K562 (cell line): ENCODE results near the gene CHD5. TPM values are rescaled to one million over a fixed set of nuclear protein-coding genes. Genes with fewer than 3 reads are reported as not detected.

Source experiments
- ATAC-seq: fragments of 200-7000 bp; cut with Tn5 transposase; 3 replicates; pipeline ENCODE4 v1.9.1; 2020; ENCODE audit warnings: moderate library complexity
- BruUV-seq: library from RNA; stranded (reverse); fragments of 400-500 nt; replicated peaks from 2 replicates; lab custom pipeline; 2021; lab: Mats Ljungman, UMichigan
- CTCF ChIA-PET: fragments of 300-600 bp; formaldehyde crosslinking; extraction: SDS; loops from one replicate; lab custom pipeline; 2021; ENCODE audit warnings: low intra/inter-chr PET ratio; lab: Yijun Ruan, JAX
- POLR2A ChIA-PET: fragments of 300-600, 350-650 bp; sonication (Branson Sonifier 250); formaldehyde crosslinking; extraction: SDS; loops from one replicate; lab custom pipeline; 2021; ENCODE audit warnings: antibody characterized with exemption, inconsistent platforms; lab: Yijun Ruan, JAX
- DNase-seq, 4 experiments: peaks; one replicate each; pipeline versions ENCODE4 v3.0.0 to v3.0.0-alpha.2; 2011 to 2018; ENCODE audit warnings: low spot score in 3 of 4, mixed read lengths in 3 of 4; ENCODE audit errors: extremely low read depth in 1 of 4
- FAIRE-seq: peaks from 2 replicates; lab custom pipeline; 2011; peaks lifted over from hg19 to GRCh38; lab: Jason Lieb, UNC
- H2AFZ ChIP-seq: 2 replicates; pipeline ENCODE4 v1.6.0; 2011; ENCODE audit warnings: low read depth, low read length, control low read depth, inconsistent platforms
- H3K27ac ChIP-seq: fragments of 200-600 bp; 3 replicates; pipeline ENCODE4 v1.8.0; 2011; ENCODE audit warnings: low read depth, mild to moderate bottlenecking, control low read depth, inconsistent platforms, low read length, moderate library complexity, mixed read lengths; ENCODE audit errors: extremely low read depth
- H3K27me3 ChIP-seq, 2 experiments: fragments of 300-600 bp in 1 of 2; 2 replicates in 1 of 2; 3 replicates in 1 of 2; pipeline versions ENCODE4 v1.6.0 to v1.8.0; 2011; ENCODE audit warnings: inconsistent platforms in 2 of 2, low read length in 2 of 2, mild to moderate bottlenecking in 1 of 2, mixed read lengths in 1 of 2, moderate library complexity in 1 of 2; ENCODE audit not compliant: control insufficient read depth in 2 of 2, insufficient read depth in 2 of 2
- H3K36me3 ChIP-seq: fragments of 300-600 bp; 3 replicates; pipeline ENCODE4 v1.8.0; 2011; ENCODE audit warnings: mild to moderate bottlenecking, low read length, inconsistent platforms; ENCODE audit not compliant: control insufficient read depth, insufficient read depth
- H3K4me1 ChIP-seq, 2 experiments: fragments of 200-600 bp in 1 of 2; replicated peaks in 1 of 2; 2 replicates in 1 of 2; 3 replicates in 1 of 2; pipeline versions ENCODE4 v1.5.1 to v1.8.0; 2011; ENCODE audit warnings: inconsistent platforms in 2 of 2, low read length in 2 of 2, mild to moderate bottlenecking in 1 of 2, mixed read lengths in 1 of 2, moderate library complexity in 1 of 2; ENCODE audit not compliant: control insufficient read depth in 2 of 2, insufficient read depth in 2 of 2
- H3K4me2 ChIP-seq: 2 replicates; pipeline ENCODE4 v1.6.1; 2011; ENCODE audit warnings: low read length, control low read depth, inconsistent platforms, mixed read lengths; ENCODE audit not compliant: insufficient read depth
- H3K4me3 ChIP-seq: fragments of 200-600 bp; sonication (generic), shearing (Covaris generic); 2 replicates; pipeline ENCODE4 v1.5.1; 2016; ENCODE audit warnings: control low read depth, inconsistent platforms
- H3K79me2 ChIP-seq: fragments of 200-600 bp; 3 replicates; pipeline ENCODE4 v1.8.0; 2011; ENCODE audit warnings: low read length, inconsistent platforms; ENCODE audit not compliant: control insufficient read depth, insufficient read depth
- H3K9ac ChIP-seq, 2 experiments: 2 replicates each; pipeline versions ENCODE4 v1.6.0 to v1.6.1; 2011; ENCODE audit warnings: low read depth in 2 of 2, low read length in 2 of 2, control low read depth in 1 of 2, inconsistent platforms in 1 of 2, mild to moderate bottlenecking in 1 of 2, mixed read lengths in 1 of 2; ENCODE audit not compliant: insufficient read depth in 1 of 2
- H3K9me1 ChIP-seq: one replicate; pipeline ENCODE4 v1.6.0; 2011; ENCODE audit warnings: inconsistent platforms, mild to moderate bottlenecking, low read length, moderate library complexity; ENCODE audit not compliant: control insufficient read depth, insufficient read depth
- H3K9me3 ChIP-seq: replicated peaks from 2 replicates; pipeline ENCODE4 v1.5.1; 2011; ENCODE audit warnings: low read depth, low read length, inconsistent platforms; ENCODE audit not compliant: control insufficient read depth, insufficient read depth
- H4K20me1 ChIP-seq: replicated peaks from 2 replicates; pipeline ENCODE4 v1.6.1; 2011; ENCODE audit warnings: low read length, inconsistent platforms, mixed read lengths; ENCODE audit not compliant: control insufficient read depth, insufficient read depth
- ARNT ChIP-seq, 2 experiments: fragments of 450-650 bp; IDR thresholded peaks; 2 replicates each; pipeline ENCODE4 v1.6.1; 2016; ENCODE audit warnings: mild to moderate bottlenecking in 1 of 2
- CCNT2 ChIP-seq: IDR thresholded peaks from 2 replicates; pipeline ENCODE4 v1.6.1; 2011; ENCODE audit warnings: borderline replicate concordance, low read depth, mild to moderate bottlenecking, moderate library complexity, mixed read lengths, low read length; ENCODE audit not compliant: insufficient read length; ENCODE audit errors: extremely low read depth
- ETV1 ChIP-seq: fragments of 450-650 bp; conservative IDR thresholded peaks from 2 replicates; pipeline ENCODE4 v1.6.1; 2016; ENCODE audit warnings: missing genetic modification characterization, control low read depth, low read depth, missing compliant biosample characterization
- HLTF ChIP-seq: fragments of 450-650 bp; IDR thresholded peaks from 2 replicates; pipeline ENCODE4 v1.6.1; 2016
- KLF6 ChIP-seq: fragments of 250-450 bp; sonication (Bioruptor Pico); IDR thresholded peaks from 2 replicates; pipeline ENCODE4 v1.4.0; 2020; ENCODE audit warnings: mild to moderate bottlenecking, moderate library complexity, borderline replicate concordance
- MAFG ChIP-seq: fragments of 450-650 bp; conservative IDR thresholded peaks from 2 replicates; pipeline ENCODE4 v1.6.1; 2016; ENCODE audit warnings: missing genetic modification characterization, missing compliant biosample characterization
- POLR2AphosphoS5 ChIP-seq: IDR thresholded peaks from 2 replicates; pipeline ENCODE4 v1.6.1; 2011; ENCODE audit warnings: mild to moderate bottlenecking, low read depth, low read length, moderate library complexity; ENCODE audit not compliant: control insufficient read depth, insufficient read depth
- SLC30A9 ChIP-seq: fragments of 250-450 bp; sonication (Bioruptor Pico); IDR thresholded peaks from 2 replicates; pipeline ENCODE4 v1.8.0; 2022; ENCODE audit warnings: mild to moderate bottlenecking, moderate library complexity
- ZNF77 ChIP-seq: fragments of 250-450 bp; sonication (Bioruptor Pico); IDR thresholded peaks from 2 replicates; pipeline ENCODE4 v1.5.0; 2020
- WGBS: fragments of 100-300 bp; shearing (Covaris generic); methylation state at CpG from one replicate; pipeline ENCODE4 v1.1.6; 2016; ENCODE audit warnings: low coverage, mixed read lengths; ENCODE audit not compliant: insufficient coverage; ENCODE audit errors: missing lambda C conversion rate; 5-methylcytosine and 5-hydroxymethylcytosine counted together
- in situ Hi-C: fragments of 300-500 bp; cut with MboI; formaldehyde crosslinking; loops from 4 replicates; pipeline ENCODE4 v1.15.0; 2018; ENCODE audit warnings: inconsistent platforms, mixed read lengths
- intact Hi-C: fragments of 100-400 bp; cut with micrococcal nuclease; formaldehyde crosslinking; loops from 2 replicates; pipeline ENCODE4 v1.14.2; 2022
- polyA plus RNA-seq, 8 experiments: library from polyadenylated mRNA; depleted of rRNA in 4 of 8; stranded (reverse) in 5 of 8; unstranded in 3 of 8; fragments of >200 nt; fragmentation: Nextera tagmentation in 2 of 8; fragmentation: Illumina TruSeq in 1 of 8; extraction: Ambion mirVana in 2 of 8; extraction: Trizol in 1 of 8; gene quantifications; 2 replicates each; pipeline versions ENCODE4 v1.2.1 to v1.2.3, GENCODE V29; 2011 to 2014; ENCODE audit warnings: inconsistent platforms in 1 of 8, missing spikeins in 1 of 8
- total RNA-seq, 7 experiments: library from RNA; depleted of rRNA in 6 of 7; stranded (reverse); fragments of >200 nt in 6 of 7; fragmentation: Illumina TruSeq in 2 of 7; extraction: Trizol in 2 of 7; gene quantifications; 2 replicates each; pipeline versions ENCODE4 v1.2.1 to v1.2.3, GENCODE V29; 2011 to 2021; ENCODE audit warnings: low replicate concordance in 1 of 7
- TF ChIP-seq, protein P1 (sequence below): fragments of 450-650 bp; IDR thresholded peaks from 2 replicates; pipeline ENCODE4 v1.6.1; 2018; ENCODE audit warnings: mild to moderate bottlenecking, low read depth; ENCODE audit not compliant: partially characterized antibody
- TF ChIP-seq, protein P2 (sequence below): sonication (generic); formaldehyde crosslinking; IDR thresholded peaks from 2 replicates; pipeline ENCODE4 v1.8.0; 2023; ENCODE audit warnings: missing genetic modification reagents, mild to moderate bottlenecking, borderline replicate concordance

Gene CHD5
- total and polyA plus RNA-seq, 9 of the 15 experiments (the other 6 are each of a cell fraction or from before 2014, with no cell fraction given): 0.03 to 0.52 (median 0.11) TPM; not detected in 2

DNA sequence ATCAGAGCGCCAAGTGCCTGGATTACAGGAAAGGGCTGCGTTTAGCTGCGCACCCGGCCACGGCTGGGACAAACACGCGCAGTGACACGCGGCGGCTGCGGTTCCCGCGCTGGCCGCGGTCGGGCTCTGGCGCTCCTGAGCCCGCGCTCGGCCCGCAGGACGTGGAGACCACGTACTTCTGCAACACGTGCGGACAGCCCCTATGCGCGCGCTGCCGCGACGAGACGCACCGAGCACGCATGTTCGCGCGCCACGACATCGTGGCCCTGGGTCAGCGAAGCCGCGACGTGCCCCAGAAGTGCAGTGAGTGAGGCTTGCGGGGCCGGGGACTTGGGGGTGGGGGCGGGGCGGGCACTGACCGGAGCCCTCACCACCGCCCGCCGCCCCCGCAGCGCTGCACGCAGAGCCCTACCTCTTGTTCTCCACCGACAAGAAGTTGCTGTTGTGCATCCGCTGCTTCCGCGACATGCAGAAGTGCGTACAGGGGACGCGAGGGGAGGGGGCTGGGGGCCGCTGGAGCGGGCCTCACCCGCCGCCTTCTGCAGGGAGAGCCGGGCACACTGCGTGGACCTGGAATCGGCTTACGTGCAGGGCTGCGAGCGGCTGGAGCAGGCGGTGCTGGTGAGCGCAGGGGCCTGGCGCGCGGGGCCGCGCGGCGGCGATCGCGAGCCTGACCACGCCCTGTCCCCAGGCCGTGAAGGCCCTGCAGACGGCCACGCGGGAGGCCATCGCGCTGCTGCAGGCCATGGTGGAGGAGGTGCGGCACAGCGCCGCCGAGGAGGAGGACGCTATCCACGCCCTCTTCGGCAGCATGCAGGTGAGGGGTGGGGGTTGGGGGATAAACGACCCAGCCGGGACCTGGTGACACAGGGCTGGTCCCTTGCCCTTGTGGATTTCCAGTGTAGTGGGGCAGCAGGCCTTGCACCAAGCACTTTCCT, 28.9 kb upstream of the CHD5 start (continued):
- peak; percentile 47 for TF ChIP-seq CCNT2
- no peak for TF ChIP-seq POLR2AphosphoS5

DNA sequence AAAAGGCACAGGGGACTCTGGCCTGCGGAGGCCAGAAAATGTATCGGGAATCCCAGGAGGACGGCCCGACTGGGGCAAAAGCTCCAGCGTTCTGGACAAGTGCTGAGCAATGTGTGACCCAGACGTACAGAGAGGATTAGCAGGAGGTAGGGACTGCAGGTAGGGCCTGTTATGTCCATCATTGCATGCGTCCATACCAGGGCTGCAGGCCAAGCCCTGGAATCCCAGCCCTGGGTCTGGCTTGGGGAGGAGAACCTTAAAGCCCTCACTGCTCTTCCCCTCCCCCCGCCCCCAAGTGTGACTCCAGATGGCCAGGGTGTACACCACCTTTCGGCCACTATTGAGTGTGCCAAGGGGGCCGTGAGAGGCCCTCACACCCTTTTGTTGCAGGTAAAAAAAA, 27.8 kb upstream of the CHD5 start:
- Histone ChIP-seq H3K27me3 (no peaks in the 10 kb centered on the region), H3K4me3 (peak overlapping the region; percentile 41)
- POLR2A ChIA-PET: interaction anchor here (0.7 to 1.7 kb wide), 4 partner anchors 13 to 32 kb away, joined by 3 to 7 read pairs (median 4); no protein-coding TSS in a partner anchor
- TF ChIP-seq SLC30A9 (CRISPR knock-in tag) (no peak), HLTF (no peak), MAFG (no peak), ZNF77 (CRISPR knock-in tag) (no peak), ETV1 (tag) (no peak), ARNT (IDR thresholded peaks at IDR 0.05) (no peak), KLF6 (CRISPR knock-in tag) (no peak)
- TF ChIP-seq, protein P1, sequence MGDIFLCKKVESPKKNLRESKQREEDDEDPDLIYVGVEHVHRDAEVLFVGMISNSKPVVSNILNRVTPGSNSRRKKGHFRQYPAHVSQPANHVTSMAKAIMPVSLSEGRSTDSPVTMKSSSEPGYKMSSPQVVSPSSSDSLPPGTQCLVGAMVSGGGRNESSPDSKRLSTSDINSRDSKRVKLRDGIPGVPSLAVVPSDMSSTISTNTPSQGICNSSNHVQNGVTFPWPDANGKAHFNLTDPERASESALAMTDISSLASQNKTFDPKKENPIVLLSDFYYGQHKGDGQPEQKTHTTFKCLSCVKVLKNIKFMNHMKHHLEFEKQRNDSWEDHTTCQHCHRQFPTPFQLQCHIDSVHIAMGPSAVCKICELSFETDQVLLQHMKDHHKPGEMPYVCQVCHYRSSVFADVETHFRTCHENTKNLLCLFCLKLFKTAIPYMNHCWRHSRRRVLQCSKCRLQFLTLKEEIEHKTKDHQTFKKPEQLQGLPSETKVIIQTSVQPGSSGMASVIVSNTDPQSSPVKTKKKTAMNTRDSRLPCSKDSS: no peak
- TF ChIP-seq, protein P2, sequence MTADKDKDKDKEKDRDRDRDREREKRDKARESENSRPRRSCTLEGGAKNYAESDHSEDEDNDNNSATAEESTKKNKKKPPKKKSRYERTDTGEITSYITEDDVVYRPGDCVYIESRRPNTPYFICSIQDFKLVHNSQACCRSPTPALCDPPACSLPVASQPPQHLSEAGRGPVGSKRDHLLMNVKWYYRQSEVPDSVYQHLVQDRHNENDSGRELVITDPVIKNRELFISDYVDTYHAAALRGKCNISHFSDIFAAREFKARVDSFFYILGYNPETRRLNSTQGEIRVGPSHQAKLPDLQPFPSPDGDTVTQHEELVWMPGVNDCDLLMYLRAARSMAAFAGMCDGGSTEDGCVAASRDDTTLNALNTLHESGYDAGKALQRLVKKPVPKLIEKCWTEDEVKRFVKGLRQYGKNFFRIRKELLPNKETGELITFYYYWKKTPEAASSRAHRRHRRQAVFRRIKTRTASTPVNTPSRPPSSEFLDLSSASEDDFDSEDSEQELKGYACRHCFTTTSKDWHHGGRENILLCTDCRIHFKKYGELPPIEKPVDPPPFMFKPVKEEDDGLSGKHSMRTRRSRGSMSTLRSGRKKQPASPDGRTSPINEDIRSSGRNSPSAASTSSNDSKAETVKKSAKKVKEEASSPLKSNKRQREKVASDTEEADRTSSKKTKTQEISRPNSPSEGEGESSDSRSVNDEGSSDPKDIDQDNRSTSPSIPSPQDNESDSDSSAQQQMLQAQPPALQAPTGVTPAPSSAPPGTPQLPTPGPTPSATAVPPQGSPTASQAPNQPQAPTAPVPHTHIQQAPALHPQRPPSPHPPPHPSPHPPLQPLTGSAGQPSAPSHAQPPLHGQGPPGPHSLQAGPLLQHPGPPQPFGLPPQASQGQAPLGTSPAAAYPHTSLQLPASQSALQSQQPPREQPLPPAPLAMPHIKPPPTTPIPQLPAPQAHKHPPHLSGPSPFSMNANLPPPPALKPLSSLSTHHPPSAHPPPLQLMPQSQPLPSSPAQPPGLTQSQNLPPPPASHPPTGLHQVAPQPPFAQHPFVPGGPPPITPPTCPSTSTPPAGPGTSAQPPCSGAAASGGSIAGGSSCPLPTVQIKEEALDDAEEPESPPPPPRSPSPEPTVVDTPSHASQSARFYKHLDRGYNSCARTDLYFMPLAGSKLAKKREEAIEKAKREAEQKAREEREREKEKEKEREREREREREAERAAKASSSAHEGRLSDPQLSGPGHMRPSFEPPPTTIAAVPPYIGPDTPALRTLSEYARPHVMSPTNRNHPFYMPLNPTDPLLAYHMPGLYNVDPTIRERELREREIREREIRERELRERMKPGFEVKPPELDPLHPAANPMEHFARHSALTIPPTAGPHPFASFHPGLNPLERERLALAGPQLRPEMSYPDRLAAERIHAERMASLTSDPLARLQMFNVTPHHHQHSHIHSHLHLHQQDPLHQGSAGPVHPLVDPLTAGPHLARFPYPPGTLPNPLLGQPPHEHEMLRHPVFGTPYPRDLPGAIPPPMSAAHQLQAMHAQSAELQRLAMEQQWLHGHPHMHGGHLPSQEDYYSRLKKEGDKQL (CRISPR knock-in tag): no peak

More for the DNA sequence above, 27.8 kb upstream of the CHD5 start:
- Histone ChIP-seq H3K9ac (peak overlapping the region; percentile 68 to 95), H2AFZ (peak overlapping the region; percentile 86; the same call in 1 of the 2 replicates), H3K4me1 (peaks cover 14 to 84% of the 10 kb centered on the region in 2 experiments; a peak in 4 of 5 replicates), H3K27ac (peak overlapping the region; percentile 75; the same call in 2 of the 3 replicates), H3K4me2 (peak overlapping the region; percentile 71), H3K9me1 (peaks cover 4% of the 10 kb centered on the region), H3K9me3 (no peaks in the 10 kb centered on the region), H3K36me3 (peaks cover 44% of the 10 kb centered on the region; the same call in 2 of the 3 replicates), H4K20me1 (no peaks in the 10 kb centered on the region), H3K79me2 (peaks cover 56% of the 10 kb centered on the region)
- intact Hi-C loops: no loop called here
- DNase-seq (peak in 1 of 4 experiments; percentile 51), ATAC-seq (no peak), FAIRE-seq (peak; percentile 42)
- in situ Hi-C loops: no loop called here
- BruUV-seq: TSS peak; percentile 42
- 58% methylated on average over 10 of the region's 10 CpGs for WGBS
- CTCF ChIA-PET: interaction anchor here (0.7 kb wide), 1 partner anchor 14 kb away, joined by 3 read pairs; no protein-coding TSS in a partner anchor
